Activated CD4-positive, alpha-beta T cell treated with anti-CD3 and anti-CD28 coated beads, Interleukin-2, amount 10 ng/mL, durations not matched to agents 7 days and 5 days (primary cell): ENCODE data around the gene CALN1. TPM values are rescaled to one million over a fixed set of nuclear protein-coding genes. Genes with fewer than 3 reads are reported as not detected.

Source experiments
- CTCF ChIA-PET: fragments of 350-600 bp; sonication (Branson Sonifier 250); formaldehyde crosslinking; loops from one replicate; lab custom pipeline; 2021; ENCODE audit warnings: antibody characterized with exemption; lab: Charles Lee
- POLR2A ChIA-PET: fragments of 350-600 bp; sonication (Branson Sonifier 250); formaldehyde crosslinking; loops from one replicate; lab custom pipeline; 2021; ENCODE audit warnings: antibody characterized with exemption; lab: Charles Lee
- DNase-seq: peaks from one replicate; pipeline ENCODE4 v3.0.0-alpha.2; 2020
- H3K27ac Mint-ChIP-seq: one replicate; pipeline ENCODE4 v1.8.0; 2021; ENCODE audit warnings: mild to moderate bottlenecking, moderate library complexity, mixed read lengths
- H3K27me3 Mint-ChIP-seq: one replicate; pipeline ENCODE4 v1.8.0; 2021; ENCODE audit warnings: mixed read lengths
- H3K36me3 Mint-ChIP-seq: one replicate; pipeline ENCODE4 v1.8.0; 2021; ENCODE audit warnings: low read depth, mixed read lengths
- H3K4me1 Mint-ChIP-seq: one replicate; pipeline ENCODE4 v1.8.0; 2021; ENCODE audit warnings: mixed read lengths
- H3K4me3 Mint-ChIP-seq: one replicate; pipeline ENCODE4 v1.8.0; 2021; ENCODE audit warnings: mild to moderate bottlenecking, moderate library complexity, mixed read lengths
- H3K9me3 Mint-ChIP-seq: one replicate; pipeline ENCODE4 v1.8.0; 2021; ENCODE audit warnings: mixed read lengths
- total RNA-seq, 2 experiments: library from RNA; stranded (reverse); gene quantifications; one replicate each; pipeline ENCODE4 v1.2.3, GENCODE V29; 2021

Gene CALN1
- total RNA-seq, 2 experiments from 2014 or later, result not detected

- Mint-ChIP-seq H3K9me3 (peaks cover 17% of the 10 kb centered on the region), H3K27ac (no peak overlapping the region), H3K4me3 (no peak overlapping the region), H3K4me1 (no peaks in the 10 kb centered on the region), H3K36me3 (no peaks in the 10 kb centered on the region), H3K27me3 (no peaks in the 10 kb centered on the region)
- ChIA-PET CTCF (no interaction called here), POLR2A (no interaction called here)
- DNase-seq, result no peak
Measured at GRCh38 chr7:71912476-71912875, 499.7 kb downstream of the CALN1 start.

DNA sequence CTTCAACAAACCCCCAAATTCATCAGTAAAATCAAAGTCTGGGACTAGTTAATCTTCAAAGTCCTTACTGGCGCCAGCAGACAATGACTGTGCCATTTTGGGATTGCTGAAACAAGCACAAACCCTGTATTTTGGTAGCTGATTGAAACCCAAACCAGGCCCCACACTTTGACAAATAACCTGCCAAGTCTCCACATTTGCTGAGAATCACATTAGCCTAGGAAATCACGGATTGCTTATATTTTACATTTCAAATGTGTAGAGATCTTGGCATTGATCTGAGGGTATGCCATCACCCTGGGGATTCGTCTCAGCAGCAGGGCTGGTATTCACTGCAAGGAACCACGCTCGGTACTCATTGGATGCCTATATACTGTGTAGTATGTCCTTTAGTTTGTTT, 501.1 kb downstream of the CALN1 start:
- DNase-seq, result no peak
- Mint-ChIP-seq H3K36me3 (no peaks in the 10 kb centered on the region), H3K27me3 (no peaks in the 10 kb centered on the region), H3K4me3 (no peak overlapping the region), H3K4me1 (no peaks in the 10 kb centered on the region), H3K27ac (no peak overlapping the region), H3K9me3 (peaks cover 22% of the 10 kb centered on the region)
- POLR2A ChIA-PET, result no interaction called here
- CTCF ChIA-PET, result no interaction called here

- H3K36me3 Mint-ChIP-seq, result no peaks in the 10 kb centered on the region
- CTCF ChIA-PET, result no interaction called here
- H3K4me3 Mint-ChIP-seq, result no peak overlapping the region
Measured at GRCh38 chr7:71905821-71906220, 506.3 kb downstream of the CALN1 start.

GRCh38 chr7:71904484-71904883, 507.7 kb downstream of the CALN1 start:
- DNase-seq, result no peak
- ChIA-PET POLR2A (no interaction called here), CTCF (no interaction called here)
- Mint-ChIP-seq H3K27me3 (no peaks in the 10 kb centered on the region), H3K27ac (no peak overlapping the region), H3K4me1 (no peaks in the 10 kb centered on the region), H3K36me3 (no peaks in the 10 kb centered on the region), H3K4me3 (no peak overlapping the region), H3K9me3 (peaks cover 11% of the 10 kb centered on the region)

More at GRCh38 chr7:71905821-71906220, 506.3 kb downstream of the CALN1 start:
- peaks cover 11% of the 10 kb centered on the region for H3K9me3 Mint-ChIP-seq
- H3K4me1 Mint-ChIP-seq, result no peaks in the 10 kb centered on the region
- POLR2A ChIA-PET, result no interaction called here
- no peak for DNase-seq
- no peaks in the 10 kb centered on the region for H3K27me3 Mint-ChIP-seq
- H3K27ac Mint-ChIP-seq, result no peak overlapping the region

GRCh38 chr7:71900556-71900955, 511.6 kb downstream of the CALN1 start:
- Mint-ChIP-seq H3K4me3 (no peak overlapping the region), H3K27ac (no peak overlapping the region), H3K9me3 (peaks cover 5% of the 10 kb centered on the region), H3K27me3 (no peaks in the 10 kb centered on the region), H3K4me1 (no peaks in the 10 kb centered on the region), H3K36me3 (no peaks in the 10 kb centered on the region)
- CTCF ChIA-PET, result no interaction called here
- DNase-seq, result no peak
- POLR2A ChIA-PET, result no interaction called here

DNA sequence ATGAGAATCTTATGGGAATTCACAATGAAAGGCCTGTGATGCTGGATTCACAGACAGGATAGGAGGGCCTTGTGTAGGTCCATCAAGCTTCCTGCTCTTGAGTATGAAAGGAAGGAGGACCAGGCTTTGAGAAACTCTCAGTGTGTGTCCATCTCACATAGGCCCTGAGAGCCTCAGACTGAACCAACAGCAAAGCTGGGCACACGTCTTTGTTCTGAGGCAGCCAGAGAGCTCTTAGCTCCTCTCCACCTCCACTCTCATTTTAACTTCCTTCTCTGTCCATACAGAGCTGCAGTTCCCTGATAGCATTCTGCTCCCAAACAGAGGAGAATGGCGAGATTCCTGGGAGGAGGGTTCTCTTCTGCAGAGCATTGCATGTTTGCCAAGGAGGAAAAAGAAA, 515.6 kb downstream of the CALN1 start:
- ChIA-PET CTCF (no interaction called here), POLR2A (no interaction called here)
- no peaks in the 10 kb centered on the region for H3K36me3 Mint-ChIP-seq
- no peaks in the 10 kb centered on the region for H3K9me3 Mint-ChIP-seq
- no peak for DNase-seq
- no peak overlapping the region for H3K27ac Mint-ChIP-seq
- no peaks in the 10 kb centered on the region for H3K27me3 Mint-ChIP-seq
- no peak overlapping the region for H3K4me3 Mint-ChIP-seq
- no peaks in the 10 kb centered on the region for H3K4me1 Mint-ChIP-seq

DNA sequence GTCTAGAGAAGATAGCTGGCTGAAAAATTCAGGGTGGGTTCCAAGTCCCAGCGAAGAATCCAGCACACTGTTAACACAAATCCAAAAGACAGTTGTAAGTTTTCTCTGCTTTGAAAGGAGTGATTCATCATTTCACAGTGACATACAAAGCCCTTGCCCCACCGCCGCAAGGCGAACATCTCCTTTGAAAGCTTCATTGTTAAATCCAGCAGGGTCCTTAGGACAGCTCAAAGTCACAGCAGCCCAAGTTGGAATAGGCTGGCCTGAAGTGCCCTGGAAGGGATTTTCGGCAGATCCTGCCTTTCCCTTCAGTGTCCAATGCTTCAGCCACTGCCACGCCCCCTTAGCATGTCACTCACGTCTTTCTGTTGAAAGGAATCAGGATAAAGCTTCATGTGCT, 526.1 kb downstream of the CALN1 start:
- Mint-ChIP-seq H3K27me3 (no peaks in the 10 kb centered on the region), H3K27ac (no peak overlapping the region), H3K9me3 (peaks cover 22% of the 10 kb centered on the region), H3K36me3 (no peaks in the 10 kb centered on the region), H3K4me1 (no peaks in the 10 kb centered on the region), H3K4me3 (no peak overlapping the region)
- ChIA-PET POLR2A (no interaction called here), CTCF (no interaction called here)
- no peak for DNase-seq

DNA sequence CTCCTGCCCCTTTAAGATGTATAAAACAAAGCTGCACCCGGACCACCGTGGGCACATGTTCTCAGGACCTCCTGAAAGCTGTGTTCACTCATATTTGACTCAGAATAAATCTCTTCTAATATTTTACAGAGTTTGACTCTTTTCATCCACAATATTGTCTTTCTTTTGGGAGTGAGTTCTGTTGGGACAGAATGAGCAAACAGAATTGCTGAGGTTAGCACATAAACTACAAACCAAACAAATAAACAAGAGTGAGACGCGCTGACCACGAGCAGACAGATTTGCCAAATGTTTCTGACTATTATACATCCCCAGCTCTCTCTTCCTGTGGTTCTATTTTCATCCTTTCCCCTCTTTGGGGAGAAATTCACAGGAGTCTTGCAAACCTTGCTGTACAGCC, 526.7 kb downstream of the CALN1 start:
- H3K9me3 Mint-ChIP-seq, result peaks cover 22% of the 10 kb centered on the region
- ChIA-PET CTCF (no interaction called here), POLR2A (no interaction called here)
- no peak overlapping the region for H3K4me3 Mint-ChIP-seq
- DNase-seq, result no peak
- H3K27me3 Mint-ChIP-seq, result no peaks in the 10 kb centered on the region
- H3K4me1 Mint-ChIP-seq, result no peaks in the 10 kb centered on the region
- H3K36me3 Mint-ChIP-seq, result no peaks in the 10 kb centered on the region
- H3K27ac Mint-ChIP-seq, result no peak overlapping the region

- peaks cover 26% of the 10 kb centered on the region for H3K9me3 Mint-ChIP-seq
- CTCF ChIA-PET, result no interaction called here
- no peaks in the 10 kb centered on the region for H3K4me1 Mint-ChIP-seq
- H3K36me3 Mint-ChIP-seq, result no peaks in the 10 kb centered on the region
- DNase-seq, result no peak
- H3K27me3 Mint-ChIP-seq, result no peaks in the 10 kb centered on the region
- POLR2A ChIA-PET, result no interaction called here
- no peak overlapping the region for H3K27ac Mint-ChIP-seq
- no peak overlapping the region for H3K4me3 Mint-ChIP-seq
Measured at GRCh38 chr7:71883415-71883814, 528.7 kb downstream of the CALN1 start.

GRCh38 chr7:71871446-71871845, 540.7 kb downstream of the CALN1 start:
- peaks cover 22% of the 10 kb centered on the region for H3K9me3 Mint-ChIP-seq
- H3K36me3 Mint-ChIP-seq, result no peaks in the 10 kb centered on the region
- CTCF ChIA-PET, result no interaction called here
- no peak overlapping the region for H3K4me3 Mint-ChIP-seq
- no peaks in the 10 kb centered on the region for H3K27me3 Mint-ChIP-seq
- H3K4me1 Mint-ChIP-seq, result no peaks in the 10 kb centered on the region
- H3K27ac Mint-ChIP-seq, result no peak overlapping the region
- DNase-seq, result no peak
- POLR2A ChIA-PET, result no interaction called here

- no peaks in the 10 kb centered on the region for H3K27me3 Mint-ChIP-seq
- no peaks in the 10 kb centered on the region for H3K36me3 Mint-ChIP-seq
- no peak overlapping the region for H3K4me3 Mint-ChIP-seq
- H3K4me1 Mint-ChIP-seq, result no peaks in the 10 kb centered on the region
- H3K9me3 Mint-ChIP-seq, result peaks cover 17% of the 10 kb centered on the region
- ChIA-PET CTCF (no interaction called here), POLR2A (no interaction called here)
- no peak for DNase-seq
- H3K27ac Mint-ChIP-seq, result no peak overlapping the region
Measured at GRCh38 chr7:71870812-71871211, 541.3 kb downstream of the CALN1 start.

- H3K9me3 Mint-ChIP-seq, result peaks cover 14% of the 10 kb centered on the region
- H3K27ac Mint-ChIP-seq, result no peak overlapping the region
- no peaks in the 10 kb centered on the region for H3K36me3 Mint-ChIP-seq
- DNase-seq, result no peak
- ChIA-PET POLR2A (no interaction called here), CTCF (no interaction called here)
- no peaks in the 10 kb centered on the region for H3K27me3 Mint-ChIP-seq
- no peaks in the 10 kb centered on the region for H3K4me1 Mint-ChIP-seq
- no peak overlapping the region for H3K4me3 Mint-ChIP-seq
Measured at GRCh38 chr7:71868797-71869196, 543.3 kb downstream of the CALN1 start.

- Mint-ChIP-seq H3K9me3 (peaks cover 14% of the 10 kb centered on the region), H3K36me3 (no peaks in the 10 kb centered on the region), H3K4me3 (no peak overlapping the region), H3K4me1 (no peaks in the 10 kb centered on the region), H3K27me3 (no peaks in the 10 kb centered on the region), H3K27ac (no peak overlapping the region)
- DNase-seq, result no peak
- POLR2A ChIA-PET, result no interaction called here
- CTCF ChIA-PET, result no interaction called here
Measured at GRCh38 chr7:71867626-71868025, 544.5 kb downstream of the CALN1 start.

DNA sequence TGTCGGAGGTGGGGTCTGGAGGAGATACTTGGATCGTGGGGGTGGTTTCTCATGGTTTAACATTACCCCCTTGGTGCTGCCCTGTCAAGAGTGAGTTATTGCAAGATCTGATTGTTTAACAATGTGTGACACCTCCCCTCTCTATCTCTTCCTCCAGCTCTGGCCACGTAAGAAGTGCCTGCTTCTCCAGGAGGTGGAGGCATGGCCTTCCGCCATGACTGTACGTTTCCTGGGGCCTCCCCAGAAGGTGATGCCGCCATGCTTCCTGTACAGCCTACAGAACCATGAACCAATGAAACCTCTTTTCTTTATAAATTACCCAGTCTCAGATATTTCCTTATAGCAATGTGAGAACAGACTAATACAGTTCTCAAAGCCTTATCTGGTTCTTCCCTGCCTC, 547.0 kb downstream of the CALN1 start:
- Mint-ChIP-seq H3K36me3 (no peaks in the 10 kb centered on the region), H3K27ac (no peak overlapping the region), H3K4me3 (no peak overlapping the region), H3K4me1 (no peaks in the 10 kb centered on the region), H3K9me3 (peaks cover 9% of the 10 kb centered on the region), H3K27me3 (no peaks in the 10 kb centered on the region)
- no peak for DNase-seq
- POLR2A ChIA-PET, result no interaction called here
- CTCF ChIA-PET, result no interaction called here
